Left ventricle myocardium inferior (tissue), 1 donor: ENCODE results near the gene NLRP12. TPM values are rescaled to one million over a fixed set of nuclear protein-coding genes. Genes with fewer than 3 reads are reported as not detected.

ENCODE experiments used
- DNase-seq: peaks from one replicate; pipeline ENCODE4 v3.0.0-alpha.2; 2020
- H3K27ac ChIP-seq: fragments of 200-600 bp; replicated peaks from 2 replicates; pipeline ENCODE4 v1.8.0; 2021
- H3K27me3 ChIP-seq: fragments of 200-600 bp; 2 replicates; pipeline ENCODE4 v1.8.0; 2021; ENCODE audit warnings: low read depth
- H3K36me3 ChIP-seq: fragments of 200-600 bp; 2 replicates; pipeline ENCODE4 v1.8.0; 2021
- H3K4me1 ChIP-seq: fragments of 200-600 bp; 2 replicates; pipeline ENCODE4 v1.8.0; 2021
- H3K4me3 ChIP-seq: fragments of 200-600 bp; 2 replicates; pipeline ENCODE4 v1.8.0; 2021; ENCODE audit warnings: mild to moderate bottlenecking, moderate library complexity
- H3K9me3 ChIP-seq: fragments of 200-600 bp; replicated peaks from 2 replicates; pipeline ENCODE4 v1.8.0; 2021
- intact Hi-C: fragments of 100-400 bp; cut with micrococcal nuclease; formaldehyde crosslinking; loops from one replicate; pipeline ENCODE4 v1.11.0; 2022
- total RNA-seq: library from RNA; stranded (reverse); fragmentation: NEBNext Ultra II Directional; extraction: Animal tissue kit (Norgen Biotek cat#: 25700); gene quantifications from one replicate; pipeline ENCODE4 v1.2.1, GENCODE V29; 2021
- TF ChIP-seq, protein P1 (sequence below): fragments of 200-600 bp; IDR thresholded peaks from 2 replicates; pipeline ENCODE4 v1.8.0; 2021; ENCODE audit warnings: antibody characterized with exemption, mild to moderate bottlenecking, borderline replicate concordance
- donor health status: DM: no; HTN: yes; CAD: no; lungs with severe emphysema.

The NLRP12 gene
- total RNA-seq, 1 donor from 2014 or later, result 0.22 TPM

DNA sequence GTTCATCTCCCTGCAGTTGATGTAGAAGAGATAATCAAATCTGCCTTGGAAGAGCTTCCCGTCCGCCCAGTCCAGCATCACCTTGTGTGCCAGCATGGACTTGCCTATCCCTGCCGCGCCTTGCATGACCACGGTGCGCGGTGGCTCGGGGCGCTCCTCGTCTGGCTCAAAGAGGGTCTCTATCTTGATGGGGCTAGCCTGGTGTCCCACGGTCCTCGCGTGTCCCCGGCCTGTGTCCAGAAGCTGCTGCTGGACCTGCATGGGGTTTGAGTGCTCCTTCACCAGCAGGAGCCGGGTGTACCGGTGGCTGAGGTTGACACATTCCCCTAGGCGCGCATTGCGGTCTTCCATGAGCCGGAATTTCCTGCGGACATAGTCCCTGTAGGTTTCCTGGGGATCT is 13.2 kb downstream of the NLRP12 start:
- H3K27me3 ChIP-seq, result no peaks in the 10 kb centered on the region
- intact Hi-C loops, result no loop called here

DNA sequence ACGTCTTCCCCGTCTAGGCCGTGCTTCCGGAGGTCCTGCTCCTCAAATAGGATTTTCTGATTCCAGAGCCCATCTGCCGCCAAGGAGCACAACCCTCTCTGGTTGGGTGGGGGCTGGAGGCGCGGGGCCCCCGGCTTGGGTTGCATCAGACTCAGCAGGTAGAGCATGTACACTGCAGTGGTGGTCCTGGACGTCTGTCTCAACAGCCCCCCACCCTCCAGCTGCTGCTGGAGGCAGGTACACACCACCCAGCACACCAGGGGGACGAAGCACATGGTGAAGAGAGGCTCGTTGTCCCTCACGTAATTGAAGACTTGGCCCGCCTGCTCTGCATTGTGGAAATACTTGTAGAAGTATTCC is 13.9 kb downstream of the NLRP12 start:
- DNase-seq, result no peak
- TF ChIP-seq, protein P1, sequence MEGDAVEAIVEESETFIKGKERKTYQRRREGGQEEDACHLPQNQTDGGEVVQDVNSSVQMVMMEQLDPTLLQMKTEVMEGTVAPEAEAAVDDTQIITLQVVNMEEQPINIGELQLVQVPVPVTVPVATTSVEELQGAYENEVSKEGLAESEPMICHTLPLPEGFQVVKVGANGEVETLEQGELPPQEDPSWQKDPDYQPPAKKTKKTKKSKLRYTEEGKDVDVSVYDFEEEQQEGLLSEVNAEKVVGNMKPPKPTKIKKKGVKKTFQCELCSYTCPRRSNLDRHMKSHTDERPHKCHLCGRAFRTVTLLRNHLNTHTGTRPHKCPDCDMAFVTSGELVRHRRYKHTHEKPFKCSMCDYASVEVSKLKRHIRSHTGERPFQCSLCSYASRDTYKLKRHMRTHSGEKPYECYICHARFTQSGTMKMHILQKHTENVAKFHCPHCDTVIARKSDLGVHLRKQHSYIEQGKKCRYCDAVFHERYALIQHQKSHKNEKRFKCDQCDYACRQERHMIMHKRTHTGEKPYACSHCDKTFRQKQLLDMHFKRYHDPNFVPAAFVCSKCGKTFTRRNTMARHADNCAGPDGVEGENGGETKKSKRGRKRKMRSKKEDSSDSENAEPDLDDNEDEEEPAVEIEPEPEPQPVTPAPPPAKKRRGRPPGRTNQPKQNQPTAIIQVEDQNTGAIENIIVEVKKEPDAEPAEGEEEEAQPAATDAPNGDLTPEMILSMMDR, result no peak
- Histone ChIP-seq H3K4me3 (no peak overlapping the region), H3K27me3 (no peaks in the 10 kb centered on the region), H3K4me1 (peaks cover 4% of the 10 kb centered on the region), H3K9me3 (no peaks in the 10 kb centered on the region), H3K27ac (no peak overlapping the region), H3K36me3 (no peaks in the 10 kb centered on the region)
- intact Hi-C loops, result no loop called here

More for the DNA sequence above, 13.2 kb downstream of the NLRP12 start:
- no peak for DNase-seq
- H3K27ac ChIP-seq, result no peak overlapping the region
- H3K4me3 ChIP-seq, result no peak overlapping the region
- no peaks in the 10 kb centered on the region for H3K36me3 ChIP-seq
- TF ChIP-seq, protein P1, result no peak
- no peaks in the 10 kb centered on the region for H3K9me3 ChIP-seq
- H3K4me1 ChIP-seq, result peaks cover 4% of the 10 kb centered on the region

DNA sequence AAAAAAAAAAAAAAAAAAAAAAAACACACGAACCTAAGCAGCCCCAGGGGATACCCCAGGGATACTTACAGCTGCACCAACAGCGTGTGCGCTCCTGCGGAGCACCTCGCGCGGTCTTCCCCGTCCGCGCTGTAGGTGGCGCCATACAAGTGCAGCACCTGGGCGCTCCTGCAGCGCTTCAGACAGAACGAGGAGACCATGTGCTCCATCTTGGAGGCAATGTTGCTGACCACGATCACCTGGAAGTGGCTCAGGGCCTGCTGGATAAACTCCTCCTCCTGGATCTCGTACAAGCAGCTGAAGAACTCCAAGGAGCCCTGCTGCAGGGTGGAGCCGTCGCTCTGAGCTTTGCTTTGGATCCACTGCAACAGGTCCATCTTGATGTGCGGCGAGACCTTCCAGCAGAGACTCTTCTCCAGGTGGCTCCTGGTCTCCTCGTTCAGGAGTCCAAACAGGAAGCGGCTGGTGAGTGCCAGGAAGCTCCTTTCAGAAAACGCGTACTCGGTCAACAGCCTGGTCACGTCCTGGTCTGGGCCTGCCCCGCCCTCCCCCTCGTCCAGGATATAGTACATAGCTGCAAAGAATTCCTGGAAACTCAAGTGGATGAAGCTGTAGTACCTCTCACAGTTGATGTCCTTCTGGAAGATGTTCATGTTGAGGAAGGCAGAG is 14.5 kb downstream of the NLRP12 start:
- Histone ChIP-seq H3K27me3 (no peaks in the 10 kb centered on the region), H3K36me3 (no peaks in the 10 kb centered on the region), H3K27ac (no peak overlapping the region), H3K9me3 (no peaks in the 10 kb centered on the region), H3K4me1 (peaks cover 4% of the 10 kb centered on the region), H3K4me3 (no peak overlapping the region)
- no peak for DNase-seq
- intact Hi-C loops, result no loop called here
- TF ChIP-seq, protein P1, result peak; percentile 20

DNA sequence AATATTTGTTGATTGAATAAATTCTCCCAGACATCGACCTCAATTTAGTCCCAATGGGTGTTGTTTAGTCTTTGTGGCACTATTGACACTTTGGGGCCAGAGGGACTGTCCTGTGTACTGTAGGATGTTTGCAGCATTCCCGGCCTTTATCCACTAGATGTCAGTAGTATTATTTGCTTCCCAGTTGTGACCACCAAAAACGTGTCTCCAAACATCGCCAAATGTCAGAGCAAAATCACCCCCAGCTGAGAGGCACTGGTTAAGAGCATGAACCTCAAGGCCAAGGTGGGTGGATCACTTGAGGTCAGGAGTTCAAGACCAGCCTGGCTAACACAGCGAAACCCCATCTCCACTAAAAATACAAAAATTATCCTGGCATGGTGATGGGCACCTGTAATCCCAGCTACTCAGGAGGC is 15.4 kb downstream of the NLRP12 start:
- H3K27ac ChIP-seq, result no peak overlapping the region
- no peak overlapping the region for H3K4me3 ChIP-seq
- H3K9me3 ChIP-seq, result no peaks in the 10 kb centered on the region
- intact Hi-C loops, result no loop called here
- H3K27me3 ChIP-seq, result no peaks in the 10 kb centered on the region
- DNase-seq, result no peak
- peaks cover 4% of the 10 kb centered on the region for H3K4me1 ChIP-seq
- no peaks in the 10 kb centered on the region for H3K36me3 ChIP-seq
- TF ChIP-seq, protein P1, result peak; percentile 55

DNA sequence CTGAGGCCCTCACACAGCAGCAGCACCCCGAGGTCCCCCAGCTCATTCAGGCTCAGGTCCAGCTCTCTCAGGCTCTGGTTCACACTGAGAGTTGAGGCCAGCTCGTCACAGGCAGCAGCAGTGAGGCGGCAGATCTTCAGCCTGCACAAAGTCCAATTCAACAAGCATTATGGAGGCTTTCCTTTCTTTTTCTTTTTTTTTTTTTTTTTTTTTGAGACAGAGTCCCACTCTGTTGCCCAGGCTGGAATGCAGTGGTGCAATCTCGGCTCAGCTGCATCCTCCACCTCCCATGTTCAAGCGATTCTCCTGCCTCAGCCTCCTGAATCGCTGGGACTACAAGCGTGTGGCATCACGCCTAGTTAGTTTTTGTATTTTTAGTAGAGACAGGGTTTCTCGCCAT is 22.9 kb downstream of the NLRP12 start:
- no peaks in the 10 kb centered on the region for H3K9me3 ChIP-seq
- intact Hi-C loops, result no loop called here
- DNase-seq, result no peak
- H3K36me3 ChIP-seq, result no peaks in the 10 kb centered on the region
- TF ChIP-seq, protein P1, result no peak
- no peak overlapping the region for H3K4me3 ChIP-seq
- peaks cover 11% of the 10 kb centered on the region for H3K27me3 ChIP-seq
- no peak overlapping the region for H3K27ac ChIP-seq
- H3K4me1 ChIP-seq, result no peaks in the 10 kb centered on the region
